ENCODE data around the gene ZIC2.
"Not testable (repeated sequence)": the region's sequence is repeated elsewhere in the genome, so short reads cannot be mapped to it uniquely, and the experiment has no call there.

The ZIC2 gene

GRCh38 chr13:99995589-99996380 is 14.2 kb downstream of the ZIC2 start:
- in situ Hi-C loops (cut with MboI; ENCODE audit: low sequenced_read_pairs): no loop called here

DNA sequence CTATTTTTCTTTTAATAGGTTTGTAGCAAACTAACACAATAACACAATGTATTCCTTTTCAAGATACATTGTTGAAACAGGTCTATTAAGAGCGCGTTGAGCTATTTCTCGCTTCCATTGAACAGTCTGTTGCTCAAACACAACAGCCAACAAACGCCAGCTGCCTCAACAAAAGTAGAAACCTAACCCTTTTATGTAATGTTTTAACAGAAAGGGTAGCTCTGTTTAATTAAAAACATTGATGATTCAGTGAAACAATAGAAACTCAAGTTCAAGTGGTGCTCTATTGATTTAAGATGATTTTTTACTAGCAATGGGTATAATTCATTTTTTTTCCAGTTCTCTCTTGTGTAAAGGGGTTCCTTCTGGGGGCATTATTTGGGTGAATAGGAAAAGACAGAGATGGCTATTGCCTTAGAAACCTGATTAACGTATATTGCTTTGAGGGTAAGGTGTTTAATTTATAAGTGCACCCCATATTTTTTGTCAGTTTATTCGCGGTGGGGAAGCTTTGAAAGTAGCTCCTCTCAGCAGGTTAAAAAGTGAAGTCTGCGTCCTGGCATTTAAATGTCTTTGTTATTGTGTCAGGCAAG is 14.9 kb downstream of the ZIC2 start:
- in situ Hi-C loops (cut with MboI; ENCODE audit: low sequenced_read_pairs): no loop called here

- in situ Hi-C loops (cut with MboI; ENCODE audit: low sequenced_read_pairs): no loop called here
Observed at GRCh38 chr13:99997702-99998214, 16.2 kb downstream of the ZIC2 start.

GRCh38 chr13:99998261-99998660 is 16.7 kb downstream of the ZIC2 start:
- in situ Hi-C loops (cut with MboI; ENCODE audit: low sequenced_read_pairs): no loop called here

DNA sequence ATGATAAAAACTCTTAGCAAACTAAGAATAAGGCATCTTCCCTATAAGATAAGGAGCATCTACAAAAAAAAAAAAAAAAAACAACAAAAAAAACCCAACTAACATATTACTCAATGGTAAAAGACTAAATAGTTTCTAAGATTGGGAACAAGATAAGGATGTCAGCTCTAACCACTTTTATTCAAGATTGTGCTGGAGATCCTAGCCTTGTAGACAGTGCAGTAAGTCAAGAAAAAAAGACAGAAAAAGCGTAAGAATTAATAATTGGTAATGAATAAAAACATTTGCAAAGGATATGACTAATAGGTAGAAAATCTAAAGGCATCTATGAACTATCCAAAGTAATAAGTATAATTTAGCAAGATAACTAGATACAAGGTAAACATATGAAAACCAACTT is 33.0 kb downstream of the ZIC2 start:
- in situ Hi-C loops (cut with MboI; ENCODE audit: low sequenced_read_pairs): no loop called here

DNA sequence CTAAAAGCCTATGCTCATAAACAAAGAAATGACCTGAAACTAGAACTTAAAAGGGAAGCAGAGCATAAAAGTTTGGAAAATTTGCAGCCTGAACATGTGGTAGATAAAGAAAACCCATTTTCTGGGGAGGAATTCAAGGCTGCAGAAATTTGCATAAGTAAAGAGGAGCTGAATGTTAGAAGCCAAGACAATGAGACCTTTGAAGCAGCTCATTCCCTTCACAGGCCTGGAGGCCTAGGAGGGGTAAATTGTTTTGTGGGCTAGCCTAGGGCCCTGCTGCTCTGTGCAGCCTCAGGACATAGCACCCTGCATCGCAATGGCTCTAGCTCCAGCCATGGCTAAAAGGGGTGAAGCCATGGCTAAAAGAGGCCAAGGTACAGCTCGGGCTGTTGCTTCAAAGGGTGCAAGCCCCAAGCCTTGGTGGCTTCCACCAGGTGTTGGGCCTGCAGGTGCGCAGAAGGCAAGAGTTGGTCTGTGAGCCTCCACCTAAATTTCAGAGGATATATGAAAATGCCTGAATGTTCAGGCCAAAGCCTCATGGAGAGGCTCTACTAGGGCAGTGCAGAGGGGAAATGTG is 38.3 kb downstream of the ZIC2 start:
- in situ Hi-C loops (cut with MboI; ENCODE audit: low sequenced_read_pairs): no loop called here

- in situ Hi-C loops (cut with MboI; ENCODE audit: low sequenced_read_pairs): no loop called here
Observed at GRCh38 chr13:100022798-100023197, 41.2 kb downstream of the ZIC2 start.

GRCh38 chr13:100024023-100024422 is 42.4 kb downstream of the ZIC2 start:
- in situ Hi-C loops (cut with MboI; ENCODE audit: low sequenced_read_pairs): no loop called here

DNA sequence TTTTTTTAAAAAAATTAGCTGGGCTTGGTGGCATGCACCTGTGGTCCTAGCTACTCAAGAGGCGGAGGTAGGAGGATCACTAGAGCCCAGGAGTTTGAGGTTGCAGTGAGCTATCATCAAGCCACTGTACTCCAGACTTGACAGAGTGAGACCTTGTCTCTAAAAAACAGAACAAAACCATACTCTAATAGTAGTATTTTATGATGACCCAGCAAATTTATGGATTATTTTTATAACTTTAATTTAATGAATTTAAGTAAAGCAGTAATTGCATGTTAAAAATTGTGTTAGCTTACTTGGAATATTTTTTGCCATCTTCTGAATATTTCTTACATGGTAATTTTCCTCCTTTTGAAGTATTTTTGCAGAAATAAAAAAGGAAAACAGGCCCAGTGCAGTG is 48.3 kb downstream of the ZIC2 start:
- in situ Hi-C loops (cut with MboI; ENCODE audit: low sequenced_read_pairs): no loop called here

- in situ Hi-C loops (cut with MboI; ENCODE audit: low sequenced_read_pairs): not testable (repeated sequence)
Observed at GRCh38 chr13:100032642-100033041, 51.1 kb downstream of the ZIC2 start.

DNA sequence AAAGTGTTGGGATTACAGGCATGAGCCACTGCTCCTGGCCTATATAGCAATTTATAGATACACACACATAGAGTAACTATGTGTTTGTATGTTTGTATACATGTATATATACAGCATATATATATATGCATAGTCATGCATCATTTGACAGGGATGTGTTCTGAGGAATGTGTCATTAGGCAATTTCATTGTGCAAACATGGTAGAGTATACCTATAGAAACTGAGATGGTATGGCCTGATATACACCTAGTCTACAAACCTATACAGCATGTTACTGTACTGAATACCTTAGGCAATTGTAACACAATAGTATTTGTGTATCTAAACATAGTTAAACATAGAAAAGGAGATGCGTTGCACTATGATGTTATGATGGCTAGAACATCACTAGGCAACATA is 54.4 kb downstream of the ZIC2 start:
- in situ Hi-C loops (cut with MboI; ENCODE audit: low sequenced_read_pairs): no loop called here

All from HL-60/S4 treated with phorbol 12-myristate 13-acetate at 8.2 ng/mL for 4 days and 3 days (cell line).